Hematopoietic multipotent progenitor cell treated with erythropoietin and hydrocortisone succinate and interleukin-3 and kit ligand, for 15 days (in vitro differentiated cells): ENCODE results near the gene FMO4.
"Not testable (repeated sequence)": the region's sequence is repeated elsewhere in the genome, so short reads cannot be mapped to it uniquely, and the experiment has no call there.

ENCODE experiments used
- DNase-seq: peaks from one replicate; pipeline ENCODE4 v3.0.0-alpha.2; 2015; ENCODE audit warnings: low spot score

The FMO4 gene

GRCh38 chr1:171335964-171336363, 22.0 kb downstream of the FMO4 start:
- no peak for DNase-seq

- DNase-seq = not testable (repeated sequence)
These were observed 25.4 kb downstream of the FMO4 start for GRCh38 chr1:171339345-171339744.

DNA sequence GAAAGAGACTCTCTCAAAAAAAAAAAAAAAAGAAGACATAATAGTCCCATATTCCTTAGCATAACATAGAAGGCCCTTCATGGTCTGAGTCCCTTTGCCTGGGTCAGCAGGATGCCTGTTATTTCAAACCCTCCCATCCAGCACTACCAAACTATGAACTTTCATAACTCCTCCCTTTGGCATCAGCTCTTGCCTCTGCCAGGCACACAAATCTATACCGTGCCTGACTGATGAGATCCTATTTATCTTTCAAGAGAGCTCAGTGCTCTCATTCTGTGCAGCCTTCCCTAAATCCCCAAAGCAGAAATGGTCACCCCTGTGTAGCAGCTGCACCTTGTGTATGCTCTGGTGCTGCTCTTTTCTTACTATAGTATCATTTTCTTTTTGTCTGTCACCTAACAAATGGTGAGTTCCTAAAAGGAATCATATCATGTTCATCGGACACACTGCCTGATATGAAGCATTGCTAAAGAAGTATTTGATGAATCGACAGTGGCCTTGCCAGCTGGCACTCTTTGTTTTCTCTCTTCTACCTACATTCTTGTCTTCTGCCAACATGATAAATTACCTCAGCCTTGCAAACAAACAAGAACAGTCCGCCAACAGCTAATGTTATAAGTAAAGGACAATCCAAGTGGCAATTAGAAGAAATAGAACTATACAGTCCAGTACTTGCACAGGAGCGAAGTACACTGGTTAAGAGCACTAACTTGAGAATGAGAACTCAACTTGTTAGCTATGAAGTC, 29.9 kb downstream of the FMO4 start:
- DNase-seq = no peak

DNA sequence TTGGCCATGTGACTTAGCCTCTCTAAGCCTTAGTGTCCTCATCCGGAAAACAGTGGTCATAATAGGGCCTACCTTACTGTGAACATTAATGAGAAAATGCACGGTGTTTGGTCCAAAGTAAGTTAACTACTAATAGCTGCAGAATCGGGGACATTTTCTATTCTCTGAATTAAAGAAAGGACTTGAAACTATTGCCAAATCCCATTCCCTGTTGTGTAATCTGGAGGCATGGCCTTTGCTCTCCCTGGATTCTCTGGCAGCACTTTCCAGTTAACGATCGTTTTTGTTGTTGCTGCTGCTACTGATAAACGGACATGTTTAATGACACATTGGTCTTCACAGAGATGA, 30.5 kb downstream of the FMO4 start:
- no peak for DNase-seq

DNA sequence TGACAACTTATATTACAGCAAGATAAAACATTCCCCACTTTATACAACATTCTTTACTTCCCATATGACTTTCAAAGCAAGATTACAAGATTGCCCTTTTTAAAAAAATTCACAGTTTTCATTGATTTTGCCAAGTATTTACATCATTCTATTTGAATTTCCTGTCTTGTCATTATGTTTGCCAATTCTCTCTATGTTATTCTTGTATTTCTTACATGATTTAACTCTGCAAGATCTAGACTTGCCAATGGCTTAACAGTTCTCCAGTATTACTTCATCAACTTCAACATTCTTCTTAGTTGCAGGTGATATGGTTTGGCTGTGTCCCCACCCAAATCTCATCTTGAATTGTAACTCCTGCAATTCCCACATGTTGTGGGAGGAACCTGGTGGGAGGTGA, 31.6 kb downstream of the FMO4 start:
- no peak for DNase-seq

DNA sequence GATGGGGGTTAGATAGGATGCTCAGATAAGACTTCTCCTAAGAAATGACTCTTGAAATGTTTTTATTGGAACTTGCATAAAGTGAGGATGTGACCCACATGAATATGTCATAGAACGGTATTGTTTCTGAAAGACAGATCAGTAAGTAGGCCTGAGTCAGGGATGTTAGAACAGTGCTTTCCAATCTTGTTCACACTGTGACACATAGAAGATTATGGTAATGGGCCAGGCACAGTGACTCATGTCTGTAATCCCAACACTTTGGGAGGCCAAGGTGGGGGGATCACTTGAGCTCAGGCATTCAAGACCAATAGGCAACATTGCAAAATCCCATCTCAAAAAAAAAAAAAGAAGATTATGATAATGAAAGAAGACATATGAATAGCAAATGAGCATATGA, 32.9 kb downstream of the FMO4 start:
- no peak for DNase-seq

GRCh38 chr1:171350594-171350993, 36.6 kb downstream of the FMO4 start:
- no peak for DNase-seq

GRCh38 chr1:171351961-171352360, 38.0 kb downstream of the FMO4 start:
- DNase-seq = no peak

DNA sequence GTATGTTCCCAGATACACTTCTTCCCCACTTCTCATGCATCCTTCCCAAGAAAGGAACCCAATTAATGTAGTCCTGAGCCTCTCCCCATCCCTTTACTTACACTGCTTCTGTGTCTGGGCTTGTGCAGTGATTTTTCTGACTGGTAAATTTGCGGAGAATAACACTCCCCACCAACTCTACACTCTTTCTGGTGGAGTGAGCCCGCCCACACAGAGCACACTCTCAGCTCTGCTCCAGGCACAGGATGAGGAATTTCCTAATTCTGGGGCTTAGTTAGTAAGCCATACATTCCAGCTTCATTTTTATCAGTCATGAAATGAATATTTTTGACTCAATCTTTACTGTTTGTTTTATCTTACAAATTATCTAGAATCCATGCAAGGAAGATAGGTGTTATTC, 38.6 kb downstream of the FMO4 start:
- DNase-seq = no peak

GRCh38 chr1:171355727-171356126, 41.7 kb downstream of the FMO4 start:
- DNase-seq = no peak

DNA sequence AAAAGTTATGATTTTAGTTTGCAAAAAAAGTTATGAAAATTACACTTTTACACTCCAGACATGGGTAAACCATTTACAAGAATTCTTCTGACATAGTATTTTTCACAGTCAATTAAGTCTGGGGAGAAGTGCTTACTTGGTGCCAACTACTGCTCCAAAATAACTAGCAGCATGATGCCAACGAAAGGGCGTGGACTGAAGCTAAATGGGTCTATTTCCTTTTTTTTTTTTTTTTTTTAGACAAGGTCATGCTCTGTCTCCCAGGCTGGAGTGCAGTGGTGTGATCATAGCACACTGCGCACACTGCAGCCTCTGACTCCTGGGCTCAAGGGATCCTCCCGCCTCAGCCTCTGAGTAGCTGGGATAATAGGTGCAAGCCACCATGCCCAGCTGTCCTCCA, 43.2 kb downstream of the FMO4 start:
- DNase-seq = no peak

DNA sequence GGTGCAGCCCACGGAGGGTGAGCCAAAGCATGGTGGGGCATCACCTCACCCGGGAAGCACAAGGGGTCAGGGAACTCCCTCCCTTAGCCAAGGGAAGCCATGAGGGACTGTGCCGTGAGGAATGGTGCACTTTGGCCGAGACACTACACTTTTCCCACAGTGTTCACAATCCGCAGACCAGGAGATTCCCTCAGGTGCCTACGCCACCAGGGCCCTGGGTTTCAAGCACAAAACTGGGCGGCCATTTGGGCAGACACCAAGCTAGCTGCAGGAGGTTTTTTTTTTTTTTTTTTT, 45.3 kb downstream of the FMO4 start:
- DNase-seq = not testable (repeated sequence)

GRCh38 chr1:171359731-171360527, 45.9 kb downstream of the FMO4 start:
- DNase-seq = not testable (repeated sequence)

- DNase-seq = no peak
These were observed 52.1 kb downstream of the FMO4 start for GRCh38 chr1:171366085-171366484.

DNA sequence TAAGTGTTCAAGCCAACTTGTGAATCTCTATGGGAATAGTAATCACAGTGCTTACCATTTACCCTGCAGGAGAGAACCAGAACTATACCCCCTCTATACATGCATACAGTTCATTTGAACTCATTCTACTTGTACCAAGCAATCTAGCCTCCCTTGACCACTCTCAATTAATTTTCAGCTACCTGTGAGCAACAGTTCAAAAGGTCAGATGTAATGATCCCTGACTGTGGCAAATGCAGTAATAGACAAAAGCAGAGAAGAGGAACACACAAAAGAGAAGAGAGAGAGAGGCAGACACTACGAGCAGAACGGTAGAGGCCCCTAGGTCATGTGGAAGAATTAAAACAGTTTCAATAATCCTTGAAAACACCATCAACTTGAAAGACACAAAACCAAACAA, 52.8 kb downstream of the FMO4 start:
- no peak for DNase-seq

DNA sequence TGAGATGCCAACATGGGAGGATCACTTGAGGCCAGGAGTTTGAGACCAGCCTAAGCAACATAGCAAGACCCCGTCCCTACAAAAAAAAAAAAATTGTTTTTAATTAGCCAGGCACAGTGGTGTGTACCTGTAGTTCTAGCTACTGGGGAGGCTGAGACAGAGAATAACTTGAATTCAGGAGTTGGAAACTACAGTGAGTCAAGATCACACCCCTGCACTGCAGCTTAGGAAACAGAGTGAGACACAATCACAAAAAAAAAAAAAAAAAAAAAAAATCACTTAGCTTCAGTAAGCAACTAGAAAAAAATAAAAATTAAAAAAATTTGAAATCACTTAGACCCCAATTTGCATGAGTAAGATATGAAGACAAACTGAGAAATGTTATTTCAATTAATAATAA, 53.5 kb downstream of the FMO4 start:
- DNase-seq = no peak

GRCh38 chr1:171372418-171373084, 58.6 kb downstream of the FMO4 start:
- DNase-seq = no peak

- DNase-seq = not testable (repeated sequence)
These were observed 59.6 kb downstream of the FMO4 start for GRCh38 chr1:171373357-171374122.

DNA sequence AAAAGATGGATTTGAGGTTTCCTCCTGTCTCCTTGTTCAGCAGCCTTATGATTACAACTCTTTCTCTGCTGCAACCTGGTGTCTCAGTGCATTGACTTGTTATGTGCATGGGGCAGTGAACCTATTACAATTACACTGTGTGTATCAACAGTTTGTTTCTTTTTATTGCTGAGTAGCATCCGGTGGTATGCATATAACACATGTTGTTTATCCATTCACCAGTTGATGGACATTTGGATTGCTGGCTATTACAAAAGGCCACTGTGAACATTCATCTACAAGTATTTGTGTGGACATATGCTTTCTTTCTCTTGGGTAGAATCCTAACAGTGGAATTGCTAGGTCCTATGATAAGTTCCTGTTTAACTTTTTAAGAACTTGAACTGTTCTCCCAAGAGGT, 65.9 kb downstream of the FMO4 start:
- no peak for DNase-seq

DNA sequence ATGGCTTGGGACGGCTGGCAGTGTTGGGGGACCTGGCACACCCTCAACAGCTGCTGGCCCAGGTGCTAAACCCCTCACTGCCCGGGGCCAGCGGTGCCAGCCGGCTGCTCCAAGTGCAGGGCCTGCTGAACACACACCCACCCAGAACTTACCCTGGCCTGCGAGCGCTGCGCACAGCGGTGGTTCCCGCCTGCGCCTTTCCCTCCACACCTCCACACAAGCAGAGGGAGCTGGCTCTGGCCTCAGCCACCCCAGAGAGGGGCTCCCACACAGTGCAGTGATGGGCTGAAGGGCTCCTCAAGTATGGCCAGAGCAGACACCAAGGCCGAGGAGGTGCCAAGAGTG, 67.9 kb downstream of the FMO4 start:
- no peak for DNase-seq

DNA sequence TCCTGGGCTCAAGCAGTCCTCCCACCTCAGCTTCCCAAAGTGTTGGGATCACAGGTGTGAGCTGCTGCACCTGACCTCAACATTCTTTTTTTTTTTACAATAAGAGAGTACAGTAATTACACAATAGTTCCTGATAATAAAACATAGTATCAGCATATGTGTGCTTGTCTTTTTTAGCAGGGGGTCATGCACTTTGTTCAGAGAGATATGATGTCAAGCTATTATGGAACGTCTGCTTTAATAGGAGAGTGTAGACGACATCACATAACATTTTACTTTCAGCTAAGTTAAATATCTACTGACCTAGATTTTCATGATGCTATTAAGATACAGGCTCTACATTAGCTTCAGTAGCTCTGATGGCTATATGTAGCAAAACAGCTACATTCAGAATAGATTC, 70.5 kb downstream of the FMO4 start:
- DNase-seq = no peak

DNA sequence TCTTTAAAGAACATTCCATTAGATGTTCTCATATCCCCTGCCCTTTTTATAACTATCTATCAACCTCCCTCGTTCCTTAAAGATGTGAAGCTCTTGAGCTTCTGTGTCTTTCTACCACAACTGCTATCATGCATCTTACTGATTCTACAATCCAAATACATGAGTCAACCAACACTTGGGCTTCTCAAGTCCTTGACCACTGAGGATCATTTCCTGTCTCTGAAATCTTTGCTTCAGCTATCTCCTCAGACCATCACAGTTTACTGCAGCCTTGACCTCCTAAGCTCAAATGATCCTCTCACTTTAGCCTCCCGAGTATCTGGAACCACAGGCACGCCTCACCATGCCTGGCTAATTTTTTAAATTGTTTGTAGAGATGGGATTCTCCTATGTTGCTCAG, 75.2 kb downstream of the FMO4 start:
- DNase-seq = no peak

GRCh38 chr1:171390740-171391139, 76.8 kb downstream of the FMO4 start:
- not testable (repeated sequence) for DNase-seq
